Measurements from ENCODE around the gene HK2.

DNA sequence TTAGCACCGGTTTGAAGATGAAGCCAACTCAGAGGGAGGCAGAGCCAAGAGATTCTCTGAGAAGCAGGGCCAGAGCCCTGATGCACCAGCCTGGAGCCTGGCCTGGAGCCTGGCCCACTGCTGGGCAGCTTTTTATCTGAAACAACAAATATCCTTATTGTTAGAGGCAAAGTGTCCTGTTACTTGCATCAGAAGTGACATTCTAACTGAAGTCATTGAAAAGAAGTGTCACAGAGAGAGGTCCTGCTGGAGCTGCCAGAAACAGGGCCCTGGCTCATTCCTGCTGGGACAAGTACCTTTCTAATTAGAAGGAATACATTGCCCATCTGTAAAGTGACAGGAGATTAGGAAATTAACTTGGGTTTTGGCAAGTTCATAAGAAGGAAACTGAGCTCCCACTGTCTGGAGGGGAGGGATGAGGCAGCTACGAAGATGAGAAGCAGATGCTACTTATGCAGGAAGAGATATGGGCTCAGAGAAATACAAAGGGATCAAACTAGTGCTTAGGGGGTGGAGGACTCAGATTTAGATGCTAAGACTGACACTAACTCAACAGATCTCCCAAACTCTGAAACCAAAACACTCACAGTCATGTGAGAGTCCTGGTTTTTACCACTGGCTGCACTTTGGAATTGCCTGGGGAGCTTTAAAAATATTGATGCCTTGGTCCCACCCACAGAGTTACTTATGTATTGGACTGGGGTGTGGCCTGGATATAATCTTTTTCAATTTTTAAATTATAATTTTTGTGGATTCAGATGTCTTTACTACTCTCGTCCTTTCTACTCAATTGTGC lies 11.0 kb upstream of the HK2 start:
- TF ChIP-seq, protein P1, sequence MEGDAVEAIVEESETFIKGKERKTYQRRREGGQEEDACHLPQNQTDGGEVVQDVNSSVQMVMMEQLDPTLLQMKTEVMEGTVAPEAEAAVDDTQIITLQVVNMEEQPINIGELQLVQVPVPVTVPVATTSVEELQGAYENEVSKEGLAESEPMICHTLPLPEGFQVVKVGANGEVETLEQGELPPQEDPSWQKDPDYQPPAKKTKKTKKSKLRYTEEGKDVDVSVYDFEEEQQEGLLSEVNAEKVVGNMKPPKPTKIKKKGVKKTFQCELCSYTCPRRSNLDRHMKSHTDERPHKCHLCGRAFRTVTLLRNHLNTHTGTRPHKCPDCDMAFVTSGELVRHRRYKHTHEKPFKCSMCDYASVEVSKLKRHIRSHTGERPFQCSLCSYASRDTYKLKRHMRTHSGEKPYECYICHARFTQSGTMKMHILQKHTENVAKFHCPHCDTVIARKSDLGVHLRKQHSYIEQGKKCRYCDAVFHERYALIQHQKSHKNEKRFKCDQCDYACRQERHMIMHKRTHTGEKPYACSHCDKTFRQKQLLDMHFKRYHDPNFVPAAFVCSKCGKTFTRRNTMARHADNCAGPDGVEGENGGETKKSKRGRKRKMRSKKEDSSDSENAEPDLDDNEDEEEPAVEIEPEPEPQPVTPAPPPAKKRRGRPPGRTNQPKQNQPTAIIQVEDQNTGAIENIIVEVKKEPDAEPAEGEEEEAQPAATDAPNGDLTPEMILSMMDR (IDR thresholded peaks at IDR 0.05): no peak
- TF ChIP-seq POLR2AphosphoS5 (IDR thresholded peaks at IDR 0.05): no peak
